Caco-2 (cell line): ENCODE data around the gene CERS6. TPM values are rescaled to one million over a fixed set of nuclear protein-coding genes. Genes with fewer than 3 reads are reported as not detected.
A peak's percentile ranks its signal among the peaks of the same experiment; 100 is the strongest.

ENCODE experiments used
- BruUV-seq: library from RNA; stranded (reverse); fragments of 400-500 nt; replicated peaks from 2 replicates; lab custom pipeline; 2021; lab: Mats Ljungman, UMichigan
- CTCF ChIA-PET: fragments of 300-600 bp; sonication (Branson Sonifier 250); formaldehyde crosslinking; loops from one replicate; lab custom pipeline; 2022; ENCODE audit warnings: antibody characterized with exemption; lab: Charles Lee
- POLR2A ChIA-PET: fragments of 300-600 bp; sonication (Branson Sonifier 250); formaldehyde crosslinking; loops from one replicate; lab custom pipeline; 2022; ENCODE audit warnings: antibody characterized with exemption; lab: Charles Lee
- DNase-seq, 2 experiments: peaks; one replicate each; pipeline versions ENCODE4 v3.0.0 to v3.0.0-alpha.2; 2020 to 2022
- H3K27me3 ChIP-seq: replicated peaks from 2 replicates; pipeline ENCODE4 v1.6.0; 2011; ENCODE audit warnings: low read length; ENCODE audit not compliant: control insufficient read depth, insufficient read depth
- H3K36me3 ChIP-seq: 2 replicates; pipeline ENCODE4 v1.5.1; 2011; ENCODE audit warnings: low read length; ENCODE audit not compliant: control insufficient read depth, insufficient read depth
- H3K4me1 ChIP-seq: fragments of 250-450 bp; sonication (Bioruptor Pico); 2 replicates; pipeline ENCODE4 v1.5.1; 2020; ENCODE audit warnings: mild to moderate bottlenecking
- H3K4me3 ChIP-seq: 2 replicates; pipeline ENCODE4 v1.5.1; 2011; ENCODE audit warnings: low read depth, mild to moderate bottlenecking, control low read depth, low read length
- H3K9me3 ChIP-seq: fragments of 250-450 bp; sonication (Bioruptor Pico); 2 replicates; pipeline ENCODE4 v1.5.1; 2020; ENCODE audit warnings: mild to moderate bottlenecking, moderate library complexity
- H3K27ac Mint-ChIP-seq: one replicate; pipeline ENCODE4 v1.8.0; 2022; ENCODE audit warnings: mixed read lengths; ENCODE audit not compliant: unreplicated experiment
- H3K27me3 Mint-ChIP-seq: one replicate; pipeline ENCODE4 v1.8.0; 2022; ENCODE audit warnings: mixed read lengths; ENCODE audit not compliant: insufficient read depth, unreplicated experiment
- H3K36me3 Mint-ChIP-seq: one replicate; pipeline ENCODE4 v1.8.0; 2022; ENCODE audit warnings: mild to moderate bottlenecking, mixed read lengths; ENCODE audit not compliant: insufficient read depth, unreplicated experiment
- H3K4me1 Mint-ChIP-seq: one replicate; pipeline ENCODE4 v1.8.0; 2022; ENCODE audit warnings: low read depth, mixed read lengths; ENCODE audit not compliant: unreplicated experiment
- H3K4me3 Mint-ChIP-seq: one replicate; pipeline ENCODE4 v1.8.0; 2022; ENCODE audit warnings: mild to moderate bottlenecking, moderate library complexity, mixed read lengths; ENCODE audit not compliant: unreplicated experiment
- H3K9me3 Mint-ChIP-seq: one replicate; pipeline ENCODE4 v1.8.0; 2022; ENCODE audit warnings: mixed read lengths; ENCODE audit not compliant: unreplicated experiment
- CTCF ChIP-seq, 2 experiments: fragments of 200-600 bp in 1 of 2; IDR thresholded peaks; 1 replicate in 1 of 2; 2 replicates in 1 of 2; pipeline versions ENCODE4 v1.5.1 to v1.8.0; 2011 to 2022; ENCODE audit warnings: antibody characterized with exemption in 1 of 2, control low read depth in 1 of 2, inconsistent platforms in 1 of 2, low read depth in 1 of 2, low read length in 1 of 2, mild to moderate bottlenecking in 1 of 2, moderate library complexity in 1 of 2; ENCODE audit not compliant: insufficient read depth in 1 of 2, severe bottlenecking in 1 of 2, unreplicated experiment in 1 of 2
- intact Hi-C: fragments of 100-400 bp; cut with micrococcal nuclease; formaldehyde crosslinking; loops from one replicate; pipeline ENCODE4 v1.10.0; 2022; ENCODE audit not compliant: unreplicated experiment
- total RNA-seq: library from RNA; stranded (reverse); gene quantifications from 2 replicates; pipeline ENCODE4 v1.2.3, GENCODE V29; 2022

The CERS6 gene
- total RNA-seq, 1 experiment from 2014 or later: 32.7 TPM

GRCh38 chr2:168715849-168716248, 259.8 kb downstream of the CERS6 start:
- Histone ChIP-seq H3K27me3 (no peaks in the 10 kb centered on the region), H3K4me1 (no peaks in the 10 kb centered on the region), H3K4me3 (no peak overlapping the region), H3K36me3 (peaks cover 1% of the 10 kb centered on the region), H3K9me3 (no peaks in the 10 kb centered on the region)
- intact Hi-C loops: no loop called here
- ChIA-PET CTCF (no interaction called here), POLR2A (no interaction called here)
- H3K27ac Mint-ChIP-seq: no peak overlapping the region
- peaks cover 7% of the 10 kb centered on the region for H3K4me1 Mint-ChIP-seq
- no peak for DNase-seq
- no TSS peak for BruUV-seq
- H3K36me3 Mint-ChIP-seq: peaks cover 9% of the 10 kb centered on the region
- H3K27me3 Mint-ChIP-seq: no peaks in the 10 kb centered on the region
- TF ChIP-seq CTCF (IDR thresholded peaks at IDR 0.05; ENCODE audit: insufficient read depth in 1 of 2, low read depth in 1 of 2, low read length in 1 of 2, severe bottlenecking in 1 of 2, unreplicated experiment in 1 of 2): no peak
- no peak overlapping the region for H3K4me3 Mint-ChIP-seq
- H3K9me3 Mint-ChIP-seq: no peaks in the 10 kb centered on the region

- no peak for TF ChIP-seq CTCF (IDR thresholded peaks at IDR 0.05; ENCODE audit: insufficient read depth in 1 of 2, low read depth in 1 of 2, low read length in 1 of 2, severe bottlenecking in 1 of 2, unreplicated experiment in 1 of 2)
- no peak overlapping the region for H3K27ac Mint-ChIP-seq
- BruUV-seq: no TSS peak
- H3K36me3 Mint-ChIP-seq: peaks cover 9% of the 10 kb centered on the region
- intact Hi-C loops: no loop called here
- H3K4me3 Mint-ChIP-seq: no peak overlapping the region
- Histone ChIP-seq H3K4me1 (no peaks in the 10 kb centered on the region), H3K27me3 (no peaks in the 10 kb centered on the region), H3K4me3 (no peak overlapping the region), H3K9me3 (no peaks in the 10 kb centered on the region), H3K36me3 (peaks cover 1% of the 10 kb centered on the region)
- H3K9me3 Mint-ChIP-seq: no peaks in the 10 kb centered on the region
- POLR2A ChIA-PET: no interaction called here
- H3K4me1 Mint-ChIP-seq: peaks cover 7% of the 10 kb centered on the region
- no peak for DNase-seq
- H3K27me3 Mint-ChIP-seq: no peaks in the 10 kb centered on the region
- CTCF ChIA-PET: no interaction called here
These were observed 260.8 kb downstream of the CERS6 start for GRCh38 chr2:168716839-168717238.

GRCh38 chr2:168717790-168718502, 261.9 kb downstream of the CERS6 start:
- Mint-ChIP-seq H3K4me1 (peaks cover 16% of the 10 kb centered on the region), H3K4me3 (no peak overlapping the region), H3K27ac (peak overlapping the region; percentile 46), H3K9me3 (no peaks in the 10 kb centered on the region), H3K27me3 (no peaks in the 10 kb centered on the region), H3K36me3 (peaks cover 20% of the 10 kb centered on the region)
- CTCF ChIA-PET: no interaction called here
- Histone ChIP-seq H3K36me3 (peaks cover 1% of the 10 kb centered on the region), H3K4me1 (no peaks in the 10 kb centered on the region), H3K4me3 (no peak overlapping the region), H3K27me3 (no peaks in the 10 kb centered on the region), H3K9me3 (no peaks in the 10 kb centered on the region)
- TF ChIP-seq CTCF (IDR thresholded peaks at IDR 0.05; ENCODE audit: insufficient read depth in 1 of 2, low read depth in 1 of 2, low read length in 1 of 2, severe bottlenecking in 1 of 2, unreplicated experiment in 1 of 2): no peak
- POLR2A ChIA-PET: no interaction called here
- BruUV-seq: no TSS peak
- no peak for DNase-seq
- intact Hi-C loops: no loop called here
